ENCODE data around the gene RAB30.

The RAB30 gene

GRCh38 chr11:82995754-82996398 lies 75.8 kb downstream of the RAB30 start:
- H2BK15ac ChIP-seq (ENCODE audit: low read length): no peak overlapping the region
- no peak overlapping the region for H3K4ac ChIP-seq (ENCODE audit: low read length)
- H3K79me1 ChIP-seq (ENCODE audit: low read depth, low read length): no peaks in the 10 kb centered on the region
- no peak overlapping the region for H3K4me3 ChIP-seq (ENCODE audit: low read length in 2 of 2)
- H4K91ac ChIP-seq (ENCODE audit: low read depth, low read length, poor library complexity): no peak overlapping the region
- no peak overlapping the region for H3K27ac ChIP-seq (replicated peaks; ENCODE audit: low read length)
- H2AK5ac ChIP-seq (ENCODE audit: low read depth, low read length): no peak overlapping the region
- DNase-seq (ENCODE audit: low spot score): no peak
- no peaks in the 10 kb centered on the region for H3K9me3 ChIP-seq (replicated peaks in 1 of 2; ENCODE audit: control insufficient read depth in 2 of 2, insufficient read depth in 1 of 2, low read depth in 1 of 2, low read length in 2 of 2)
- no peak overlapping the region for H3K4me2 ChIP-seq (ENCODE audit: insufficient read depth, low read length, poor library complexity, severe bottlenecking)
- H3K23ac ChIP-seq (ENCODE audit: low read depth, low read length, poor library complexity): no peak overlapping the region
- no peak overlapping the region for H2BK120ac ChIP-seq (ENCODE audit: low read depth, low read length)
- H2BK12ac ChIP-seq (ENCODE audit: low read length): no peak overlapping the region
- H3K14ac ChIP-seq (ENCODE audit: low read length): no peak overlapping the region
- H2BK5ac ChIP-seq (ENCODE audit: low read length): no peak overlapping the region
- no peaks in the 10 kb centered on the region for H3K4me1 ChIP-seq (ENCODE audit: control insufficient read depth in 2 of 2, insufficient read depth in 1 of 2, low read depth in 1 of 2, low read length in 2 of 2)
- no CpG with 5 or more reads among the region's 4 CpGs for WGBS, 2 donors (ENCODE audit: extremely low coverage in 2 of 2, insufficient read length in 2 of 2, insufficient replicate concordance in 1 of 2)
- H4K8ac ChIP-seq (ENCODE audit: low read depth, low read length): no peak overlapping the region
- H2AFZ ChIP-seq (ENCODE audit: low read length): no peak overlapping the region
- H3K27me3 ChIP-seq (ENCODE audit: control insufficient read depth in 3 of 3, insufficient read depth in 3 of 3, low read depth in 1 of 3, low read length in 3 of 3): no peaks in the 10 kb centered on the region
- no peak overlapping the region for H3K9ac ChIP-seq (ENCODE audit: low read depth, low read length, poor library complexity)
- peaks cover 0 to 1% of the 10 kb centered on the region in 2 donors for H3K36me3 ChIP-seq (replicated peaks in 1 of 2; ENCODE audit: control insufficient read depth in 2 of 2, insufficient read depth in 2 of 2, low read length in 2 of 2)
- H3K18ac ChIP-seq (ENCODE audit: low read length): no peak overlapping the region

GRCh38 chr11:82995235-82995634 lies 76.5 kb downstream of the RAB30 start:
- DNase-seq (ENCODE audit: low spot score): no peak

GRCh38 chr11:82994604-82995230 lies 77.0 kb downstream of the RAB30 start:
- Histone ChIP-seq H3K9ac (ENCODE audit: low read depth, low read length, poor library complexity) (no peak overlapping the region), H3K36me3 (replicated peaks in 1 of 2; ENCODE audit: control insufficient read depth in 2 of 2, insufficient read depth in 2 of 2, low read length in 2 of 2) (peaks cover 0 to 1% of the 10 kb centered on the region in 2 donors), H2BK120ac (ENCODE audit: low read depth, low read length) (no peak overlapping the region), H4K91ac (ENCODE audit: low read depth, low read length, poor library complexity) (no peak overlapping the region), H2BK5ac (ENCODE audit: low read length) (no peak overlapping the region), H3K18ac (ENCODE audit: low read length) (no peak overlapping the region), H2AK5ac (ENCODE audit: low read depth, low read length) (no peak overlapping the region), H3K4me1 (ENCODE audit: control insufficient read depth in 2 of 2, insufficient read depth in 1 of 2, low read depth in 1 of 2, low read length in 2 of 2) (peaks cover 5 to 6% of the 10 kb centered on the region in 2 donors), H4K8ac (ENCODE audit: low read depth, low read length) (no peak overlapping the region), H3K14ac (ENCODE audit: low read length) (no peak overlapping the region), H2BK15ac (ENCODE audit: low read length) (no peak overlapping the region), H3K27ac (replicated peaks; ENCODE audit: low read length) (no peak overlapping the region), H2BK12ac (ENCODE audit: low read length) (no peak overlapping the region), H2AFZ (ENCODE audit: low read length) (no peak overlapping the region), H3K23ac (ENCODE audit: low read depth, low read length, poor library complexity) (no peak overlapping the region), H3K4me3 (ENCODE audit: low read length in 2 of 2) (no peak overlapping the region), H3K4ac (ENCODE audit: low read length) (no peak overlapping the region), H3K4me2 (ENCODE audit: insufficient read depth, low read length, poor library complexity, severe bottlenecking) (no peak overlapping the region), H3K9me3 (replicated peaks in 1 of 2; ENCODE audit: control insufficient read depth in 2 of 2, insufficient read depth in 1 of 2, low read depth in 1 of 2, low read length in 2 of 2) (no peaks in the 10 kb centered on the region), H3K27me3 (ENCODE audit: control insufficient read depth in 3 of 3, insufficient read depth in 3 of 3, low read depth in 1 of 3, low read length in 3 of 3) (no peaks in the 10 kb centered on the region), H3K79me1 (ENCODE audit: low read depth, low read length) (no peaks in the 10 kb centered on the region)
- DNase-seq (ENCODE audit: low spot score): no peak
- WGBS, 2 donors (ENCODE audit: extremely low coverage in 2 of 2, insufficient read length in 2 of 2, insufficient replicate concordance in 1 of 2): no CpG with 5 or more reads among the region's 3 CpGs

More at GRCh38 chr11:82995235-82995634, 76.5 kb downstream of the RAB30 start:
- Histone ChIP-seq H2BK5ac (ENCODE audit: low read length) (no peak overlapping the region), H3K14ac (ENCODE audit: low read length) (no peak overlapping the region), H3K36me3 (replicated peaks in 1 of 2; ENCODE audit: control insufficient read depth in 2 of 2, insufficient read depth in 2 of 2, low read length in 2 of 2) (peaks cover 0 to 1% of the 10 kb centered on the region in 2 donors), H3K27me3 (ENCODE audit: control insufficient read depth in 3 of 3, insufficient read depth in 3 of 3, low read depth in 1 of 3, low read length in 3 of 3) (no peaks in the 10 kb centered on the region), H3K23ac (ENCODE audit: low read depth, low read length, poor library complexity) (no peak overlapping the region), H3K4me2 (ENCODE audit: insufficient read depth, low read length, poor library complexity, severe bottlenecking) (no peak overlapping the region), H4K91ac (ENCODE audit: low read depth, low read length, poor library complexity) (no peak overlapping the region), H3K4me1 (ENCODE audit: control insufficient read depth in 2 of 2, insufficient read depth in 1 of 2, low read depth in 1 of 2, low read length in 2 of 2) (peaks cover 1 to 2% of the 10 kb centered on the region in 2 donors), H2AK5ac (ENCODE audit: low read depth, low read length) (no peak overlapping the region), H3K79me1 (ENCODE audit: low read depth, low read length) (no peaks in the 10 kb centered on the region), H3K4ac (ENCODE audit: low read length) (no peak overlapping the region), H2BK120ac (ENCODE audit: low read depth, low read length) (no peak overlapping the region), H3K9me3 (replicated peaks in 1 of 2; ENCODE audit: control insufficient read depth in 2 of 2, insufficient read depth in 1 of 2, low read depth in 1 of 2, low read length in 2 of 2) (no peaks in the 10 kb centered on the region), H4K8ac (ENCODE audit: low read depth, low read length) (no peak overlapping the region), H2AFZ (ENCODE audit: low read length) (no peak overlapping the region), H3K27ac (replicated peaks; ENCODE audit: low read length) (no peak overlapping the region), H3K9ac (ENCODE audit: low read depth, low read length, poor library complexity) (no peak overlapping the region), H3K4me3 (ENCODE audit: low read length in 2 of 2) (no peak overlapping the region), H2BK15ac (ENCODE audit: low read length) (no peak overlapping the region), H2BK12ac (ENCODE audit: low read length) (no peak overlapping the region), H3K18ac (ENCODE audit: low read length) (no peak overlapping the region)
- no CpG with 5 or more reads among the region's 2 CpGs for WGBS, 2 donors (ENCODE audit: extremely low coverage in 2 of 2, insufficient read length in 2 of 2, insufficient replicate concordance in 1 of 2)

- Histone ChIP-seq H2BK15ac (ENCODE audit: low read length) (no peak overlapping the region), H3K27ac (replicated peaks; ENCODE audit: low read length) (no peak overlapping the region), H3K14ac (ENCODE audit: low read length) (no peak overlapping the region), H3K4me2 (ENCODE audit: insufficient read depth, low read length, poor library complexity, severe bottlenecking) (no peak overlapping the region), H3K18ac (ENCODE audit: low read length) (no peak overlapping the region), H3K4me3 (ENCODE audit: low read length in 2 of 2) (no peak overlapping the region), H2BK120ac (ENCODE audit: low read depth, low read length) (no peak overlapping the region), H2BK12ac (ENCODE audit: low read length) (no peak overlapping the region), H3K79me1 (ENCODE audit: low read depth, low read length) (no peaks in the 10 kb centered on the region), H2BK5ac (ENCODE audit: low read length) (no peak overlapping the region), H4K8ac (ENCODE audit: low read depth, low read length) (no peak overlapping the region), H2AK5ac (ENCODE audit: low read depth, low read length) (no peak overlapping the region), H3K27me3 (ENCODE audit: control insufficient read depth in 3 of 3, insufficient read depth in 3 of 3, low read depth in 1 of 3, low read length in 3 of 3) (no peaks in the 10 kb centered on the region), H4K91ac (ENCODE audit: low read depth, low read length, poor library complexity) (no peak overlapping the region), H3K36me3 (replicated peaks in 1 of 2; ENCODE audit: control insufficient read depth in 2 of 2, insufficient read depth in 2 of 2, low read length in 2 of 2) (peaks cover 0 to 1% of the 10 kb centered on the region in 2 donors), H3K23ac (ENCODE audit: low read depth, low read length, poor library complexity) (no peak overlapping the region), H3K4me1 (ENCODE audit: control insufficient read depth in 2 of 2, insufficient read depth in 1 of 2, low read depth in 1 of 2, low read length in 2 of 2) (peaks cover 8 to 15% of the 10 kb centered on the region in 2 donors), H3K9me3 (replicated peaks in 1 of 2; ENCODE audit: control insufficient read depth in 2 of 2, insufficient read depth in 1 of 2, low read depth in 1 of 2, low read length in 2 of 2) (no peaks in the 10 kb centered on the region), H2AFZ (ENCODE audit: low read length) (no peak overlapping the region), H3K4ac (ENCODE audit: low read length) (no peak overlapping the region), H3K9ac (ENCODE audit: low read depth, low read length, poor library complexity) (no peak overlapping the region)
- no peak for DNase-seq (ENCODE audit: low spot score)
- WGBS, 2 donors (ENCODE audit: extremely low coverage in 2 of 2, insufficient read length in 2 of 2, insufficient replicate concordance in 1 of 2): no CpG with 5 or more reads among the region's 1 CpG
Measured at GRCh38 chr11:82992223-82992622, 79.5 kb downstream of the RAB30 start.
